Activated CD8-positive, alpha-beta memory T cell treated with anti-CD3 and anti-CD28 coated beads for 48 hours (primary cell): Measurements from ENCODE around the gene ARHGEF16.

Experiments
- DNase-seq, 3 experiments: peaks; one replicate each; pipeline ENCODE4 v3.0.0-alpha.2; 2020; ENCODE audit warnings: low read depth in 2 of 3, low spot score in 2 of 3

The ARHGEF16 gene

GRCh38 chr1:3468236-3469103 is 14.0 kb downstream of the ARHGEF16 start:
- DNase-seq: no peak

- DNase-seq: no peak
These were observed 14.8 kb downstream of the ARHGEF16 start for GRCh38 chr1:3469104-3469848.

GRCh38 chr1:3469849-3470649 is 15.6 kb downstream of the ARHGEF16 start:
- DNase-seq: no peak

GRCh38 chr1:3470650-3471355 is 16.3 kb downstream of the ARHGEF16 start:
- no peak for DNase-seq

- no peak for DNase-seq
These were observed 17.1 kb downstream of the ARHGEF16 start for GRCh38 chr1:3471356-3472087.

- no peak for DNase-seq
These were observed 17.8 kb downstream of the ARHGEF16 start for GRCh38 chr1:3472088-3472850.

GRCh38 chr1:3472906-3473305 is 18.4 kb downstream of the ARHGEF16 start:
- no peak for DNase-seq

GRCh38 chr1:3473381-3473844 is 18.9 kb downstream of the ARHGEF16 start:
- DNase-seq: no peak

- DNase-seq: no peak
These were observed 19.6 kb downstream of the ARHGEF16 start for GRCh38 chr1:3474016-3474415.

GRCh38 chr1:3474421-3474820 is 20.0 kb downstream of the ARHGEF16 start:
- DNase-seq: no peak

GRCh38 chr1:3475839-3476573 is 21.5 kb downstream of the ARHGEF16 start:
- no peak for DNase-seq

- no peak for DNase-seq
These were observed 22.2 kb downstream of the ARHGEF16 start for GRCh38 chr1:3476666-3477065.

- no peak for DNase-seq
These were observed 23.0 kb downstream of the ARHGEF16 start for GRCh38 chr1:3477241-3477995.

GRCh38 chr1:3478187-3478586 is 23.7 kb downstream of the ARHGEF16 start:
- DNase-seq: no peak

GRCh38 chr1:3479511-3480368 is 25.3 kb downstream of the ARHGEF16 start:
- DNase-seq: no peak

GRCh38 chr1:3480369-3480719 is 25.9 kb downstream of the ARHGEF16 start:
- no peak for DNase-seq

- DNase-seq: no peak
These were observed 26.6 kb downstream of the ARHGEF16 start for GRCh38 chr1:3481046-3481445.
